Loucy (cell line): ENCODE data around the gene BTN3A1.

Experiments used
- H2AFZ ChIP-seq: fragments of 200-600 bp; sonication (generic); 2 replicates; pipeline ENCODE4 v1.6.0; 2016; ENCODE audit warnings: antibody characterized with exemption, mild to moderate bottlenecking, low read length, moderate library complexity
- H3F3A ChIP-seq: fragments of 200-600 bp; 2 replicates; pipeline ENCODE4 v1.6.0; 2016; ENCODE audit warnings: antibody characterized with exemption, low read depth, mild to moderate bottlenecking
- H3K27me3 ChIP-seq: fragments of 200-600 bp; sonication (generic); 2 replicates; pipeline ENCODE4 v1.6.1; 2014; ENCODE audit warnings: low read length, mild to moderate bottlenecking; ENCODE audit not compliant: insufficient read depth, poor library complexity, severe bottlenecking
- H3K36me3 ChIP-seq: fragments of 200-600 bp; sonication (generic); 2 replicates; pipeline ENCODE4 v1.6.1; 2016; ENCODE audit warnings: low read length; ENCODE audit not compliant: insufficient read depth
- H3K4me1 ChIP-seq: fragments of 200-600 bp; sonication (generic); 2 replicates; pipeline ENCODE4 v1.5.1; 2014; ENCODE audit warnings: low read length, mild to moderate bottlenecking; ENCODE audit not compliant: insufficient read depth, poor library complexity, severe bottlenecking
- H3K4me2 ChIP-seq: fragments of 200-600 bp; sonication (generic); 2 replicates; pipeline ENCODE4 v1.6.0; 2014; ENCODE audit warnings: antibody characterized with exemption, low read length, low read depth, mild to moderate bottlenecking; ENCODE audit not compliant: poor library complexity, severe bottlenecking
- H3K4me3 ChIP-seq: fragments of 200-600 bp; sonication (generic); 2 replicates; pipeline ENCODE4 v1.5.1; 2014; ENCODE audit warnings: low read length, mild to moderate bottlenecking, mixed read lengths; ENCODE audit not compliant: poor library complexity, severe bottlenecking
- H3K79me2 ChIP-seq: fragments of 200-600 bp; sonication (generic); 2 replicates; pipeline ENCODE4 v1.6.1; 2014; ENCODE audit warnings: low read length; ENCODE audit not compliant: insufficient read depth
- H3K9ac ChIP-seq: fragments of 200-600 bp; sonication (generic); 2 replicates; pipeline ENCODE4 v1.6.0; 2014; ENCODE audit warnings: mild to moderate bottlenecking, low read depth, low read length, moderate library complexity; ENCODE audit not compliant: poor library complexity, severe bottlenecking
- H3K9me2 ChIP-seq: fragments of 200-600 bp; sonication (generic); replicated peaks from 2 replicates; pipeline ENCODE4 v1.6.1; 2016; ENCODE audit warnings: low read depth, low read length, mixed read lengths
- H3K9me3 ChIP-seq: fragments of 200-600 bp; sonication (generic); 2 replicates; pipeline ENCODE4 v1.6.1; 2014; ENCODE audit warnings: mild to moderate bottlenecking, antibody characterized with exemption, low read length, low read depth; ENCODE audit not compliant: insufficient read depth
- H4K20me1 ChIP-seq: fragments of 200-600 bp; sonication (generic); 2 replicates; pipeline ENCODE4 v1.6.0; 2014; ENCODE audit warnings: antibody characterized with exemption, low read length, mild to moderate bottlenecking; ENCODE audit not compliant: insufficient read depth, poor library complexity, severe bottlenecking
- CTCF ChIP-seq: fragments of 200-600 bp; sonication (generic); conservative IDR thresholded peaks from 2 replicates; pipeline ENCODE4 v1.5.1; 2014; ENCODE audit warnings: mild to moderate bottlenecking, antibody characterized with exemption, low read length
- EZH2phosphoT487 ChIP-seq: fragments of 200-600 bp; IDR thresholded peaks from 2 replicates; pipeline ENCODE4 v1.6.1; 2018; ENCODE audit warnings: antibody characterized with exemption, mild to moderate bottlenecking, moderate library complexity, borderline replicate concordance

The BTN3A1 gene

GRCh38 chr6:26439151-26440125 lies 37.4 kb downstream of the BTN3A1 start:
- no peak for TF ChIP-seq CTCF
- no peak for TF ChIP-seq EZH2phosphoT487
- H3K9me3 ChIP-seq, result 0 out of 2 replicates have a peak, but pooled peaks cover under 1% of the 10 kb centered on the region
- peak overlapping the region; percentile 80 for H3K4me3 ChIP-seq
- no peaks in the 10 kb centered on the region for H3K36me3 ChIP-seq
- H3K4me2 ChIP-seq, result peak overlapping the region; percentile 92
- H3K79me2 ChIP-seq, result peaks cover 21% of the 10 kb centered on the region
- peaks cover 26% of the 10 kb centered on the region for H3K4me1 ChIP-seq
- no peaks in the 10 kb centered on the region for H3K27me3 ChIP-seq
- no peaks in the 10 kb centered on the region for H3K9me2 ChIP-seq
- peak overlapping the region; percentile 79 for H3K9ac ChIP-seq
- H4K20me1 ChIP-seq, result no peaks in the 10 kb centered on the region
- no peaks in the 10 kb centered on the region for H3F3A ChIP-seq
- H2AFZ ChIP-seq, result peak overlapping the region; percentile 81

GRCh38 chr6:26440977-26441358 lies 38.9 kb downstream of the BTN3A1 start:
- H3K27me3 ChIP-seq, result no peaks in the 10 kb centered on the region
- peak overlapping the region; percentile 81 for H2AFZ ChIP-seq
- H3K9ac ChIP-seq, result peak overlapping the region; percentile 79
- no peaks in the 10 kb centered on the region for H3K36me3 ChIP-seq
- H3K4me1 ChIP-seq, result peaks cover 41% of the 10 kb centered on the region
- H3K79me2 ChIP-seq, result peaks cover 21% of the 10 kb centered on the region
- H3K4me2 ChIP-seq, result peak overlapping the region; percentile 92
- no peaks in the 10 kb centered on the region for H4K20me1 ChIP-seq
- no peaks in the 10 kb centered on the region for H3F3A ChIP-seq
- no peaks in the 10 kb centered on the region for H3K9me2 ChIP-seq
- H3K9me3 ChIP-seq, result no peaks in the 10 kb centered on the region
- peak overlapping the region; percentile 80 for H3K4me3 ChIP-seq
- TF ChIP-seq EZH2phosphoT487 (no peak), CTCF (no peak)

- peaks cover 21% of the 10 kb centered on the region for H3K79me2 ChIP-seq
- H3K9ac ChIP-seq, result peak overlapping the region; percentile 79
- H3K27me3 ChIP-seq, result no peaks in the 10 kb centered on the region
- H3K9me2 ChIP-seq, result no peaks in the 10 kb centered on the region
- H4K20me1 ChIP-seq, result no peaks in the 10 kb centered on the region
- H3K4me2 ChIP-seq, result peak overlapping the region; percentile 92
- no peak overlapping the region for H2AFZ ChIP-seq
- peak overlapping the region; percentile 80 for H3K4me3 ChIP-seq
- peaks cover 45% of the 10 kb centered on the region for H3K4me1 ChIP-seq
- no peak for TF ChIP-seq CTCF
- H3K36me3 ChIP-seq, result no peaks in the 10 kb centered on the region
- no peaks in the 10 kb centered on the region for H3K9me3 ChIP-seq
- no peaks in the 10 kb centered on the region for H3F3A ChIP-seq
Observed at GRCh38 chr6:26441977-26442376, 39.9 kb downstream of the BTN3A1 start.
